GM23338 (cell line): ENCODE measurements around the gene UBN2. TPM values are rescaled to one million over a fixed set of nuclear protein-coding genes. Genes with fewer than 3 reads are reported as not detected.
"Not testable (repeated sequence)": the region's sequence is repeated elsewhere in the genome, so short reads cannot be mapped to it uniquely, and the experiment has no call there.

Source experiments
- ATAC-seq: fragments of 200-7000 bp; cut with Tn5 transposase; 3 replicates; pipeline ENCODE4 v1.9.1; 2020
- DNase-seq: peaks from one replicate; pipeline ENCODE4 v3.0.0-alpha.2; 2015; ENCODE audit warnings: low spot score
- H2AFZ ChIP-seq: fragments of 200-600 bp; sonication (generic); 2 replicates; pipeline ENCODE4 v1.8.0; 2016; ENCODE audit warnings: antibody characterized with exemption, mild to moderate bottlenecking, moderate library complexity
- H3F3A ChIP-seq: fragments of 200-600 bp; sonication (generic); replicated peaks from 2 replicates; pipeline ENCODE4 v1.8.0; 2017; ENCODE audit warnings: antibody characterized with exemption, mixed run types, low read depth
- H3K27ac ChIP-seq: fragments of 200-600 bp; sonication (generic); 2 replicates; pipeline ENCODE4 v1.6.1; 2016; ENCODE audit warnings: low read depth
- H3K27me3 ChIP-seq: fragments of 200-600 bp; sonication (generic); 2 replicates; pipeline ENCODE4 v1.8.0; 2016; ENCODE audit warnings: mild to moderate bottlenecking, mixed run types, moderate library complexity; ENCODE audit not compliant: insufficient read depth
- H3K36me3 ChIP-seq: fragments of 200-600 bp; sonication (generic); 2 replicates; pipeline ENCODE4 v1.8.0; 2016; ENCODE audit warnings: mild to moderate bottlenecking; ENCODE audit not compliant: insufficient read depth
- H3K4me1 ChIP-seq: fragments of 200-600 bp; sonication (generic); 2 replicates; pipeline ENCODE4 v1.8.0; 2016; ENCODE audit warnings: mild to moderate bottlenecking, moderate library complexity; ENCODE audit not compliant: insufficient read depth
- H3K4me2 ChIP-seq: fragments of 200-600 bp; sonication (generic); 2 replicates; pipeline ENCODE4 v1.7.1; 2017; ENCODE audit warnings: mixed run types
- H3K4me3 ChIP-seq: fragments of 200-600 bp; sonication (generic); 2 replicates; pipeline ENCODE4 v1.6.1; 2016; ENCODE audit warnings: mixed run types
- H3K79me2 ChIP-seq: fragments of 200-600 bp; sonication (generic); replicated peaks from 2 replicates; pipeline ENCODE4 v1.8.0; 2017; ENCODE audit warnings: mild to moderate bottlenecking; ENCODE audit not compliant: insufficient read depth
- H3K9me2 ChIP-seq: fragments of 200-600 bp; sonication (generic); 2 replicates; pipeline ENCODE4 v1.8.0; 2017; ENCODE audit not compliant: insufficient read depth
- H4K20me1 ChIP-seq: fragments of 200-600 bp; sonication (generic); replicated peaks from 2 replicates; pipeline ENCODE4 v1.8.0; 2017; ENCODE audit warnings: mild to moderate bottlenecking; ENCODE audit not compliant: insufficient read depth
- H3K27ac Mint-ChIP-seq: 2 replicates; pipeline ENCODE4 v1.8.0; 2020; ENCODE audit warnings: inconsistent platforms, mild to moderate bottlenecking, moderate library complexity, mixed read lengths
- H3K27me3 Mint-ChIP-seq: 3 replicates; pipeline ENCODE4 v1.8.0; 2022; ENCODE audit warnings: low read depth, mild to moderate bottlenecking, moderate library complexity, mixed read lengths, inconsistent platforms; ENCODE audit not compliant: insufficient read depth, poor library complexity
- H3K36me3 Mint-ChIP-seq: 3 replicates; pipeline ENCODE4 v1.8.0; 2021; ENCODE audit warnings: low read depth, mild to moderate bottlenecking, inconsistent platforms, moderate library complexity, mixed read lengths
- H3K4me1 Mint-ChIP-seq: 3 replicates; pipeline ENCODE4 v1.8.0; 2020; ENCODE audit warnings: mild to moderate bottlenecking, inconsistent platforms, mixed read lengths
- H3K4me3 Mint-ChIP-seq: 3 replicates; pipeline ENCODE4 v1.8.0; 2021; ENCODE audit warnings: moderate library complexity, mild to moderate bottlenecking, inconsistent platforms, mixed read lengths
- H3K9me3 Mint-ChIP-seq: 3 replicates; pipeline ENCODE4 v1.8.0; 2020; ENCODE audit warnings: moderate library complexity, mild to moderate bottlenecking, inconsistent platforms, mixed read lengths
- CTCF ChIP-seq, 2 experiments: fragments of 200-600 bp in 1 of 2; sonication (generic) in 1 of 2; conservative IDR thresholded peaks; 2 replicates each; pipeline versions ENCODE4 v1.5.1 to v1.6.1; 2016 to 2017; ENCODE audit warnings: antibody characterized with exemption in 2 of 2, low read depth in 2 of 2, mild to moderate bottlenecking in 2 of 2, moderate library complexity in 1 of 2
- EZH2 ChIP-seq: fragments of 200-600 bp; sonication (generic); IDR thresholded peaks from one replicate; pipeline ENCODE4 v1.8.0; 2017; ENCODE audit warnings: antibody characterized with exemption, mild to moderate bottlenecking, low read depth; ENCODE audit not compliant: unreplicated experiment
- NANOG ChIP-seq: IDR thresholded peaks from 2 replicates; pipeline ENCODE4 v1.6.1; 2016; ENCODE audit warnings: antibody characterized with exemption, borderline replicate concordance
- STAT1 ChIP-seq: IDR thresholded peaks from one replicate; pipeline ENCODE4 v1.6.1; 2016; ENCODE audit warnings: antibody characterized with exemption; ENCODE audit not compliant: unreplicated experiment
- ZNF331 ChIP-seq: fragments of 250-450 bp; sonication (Bioruptor Pico); IDR thresholded peaks from 2 replicates; pipeline ENCODE4 v1.5.0; 2020; ENCODE audit warnings: low read depth, mild to moderate bottlenecking, moderate library complexity
- polyA plus RNA-seq: library from polyadenylated mRNA; unstranded; fragments of >200 nt; fragmentation: Nextera tagmentation; extraction: Ambion mirVana; gene quantifications from 2 replicates; pipeline ENCODE4 v1.2.1, GENCODE V29; 2016
- total RNA-seq: library from RNA; depleted of rRNA; stranded (reverse); fragments of >200 nt; shearing (Covaris generic); gene quantifications from 2 replicates; pipeline ENCODE4 v1.2.3, GENCODE V29; 2014
- TF ChIP-seq, protein P1 (sequence below): fragments of 250-450 bp; sonication (Bioruptor Pico); IDR thresholded peaks from 2 replicates; pipeline ENCODE4 v1.5.0; 2020; ENCODE audit warnings: mild to moderate bottlenecking, moderate library complexity
- TF ChIP-seq, protein P2 (sequence below): IDR thresholded peaks from 2 replicates; pipeline ENCODE4 v1.6.1; 2016; ENCODE audit warnings: antibody characterized with exemption

The UBN2 gene
- total and polyA plus RNA-seq, 2 experiments from 2014 or later = 18.5 to 26.6 TPM

DNA sequence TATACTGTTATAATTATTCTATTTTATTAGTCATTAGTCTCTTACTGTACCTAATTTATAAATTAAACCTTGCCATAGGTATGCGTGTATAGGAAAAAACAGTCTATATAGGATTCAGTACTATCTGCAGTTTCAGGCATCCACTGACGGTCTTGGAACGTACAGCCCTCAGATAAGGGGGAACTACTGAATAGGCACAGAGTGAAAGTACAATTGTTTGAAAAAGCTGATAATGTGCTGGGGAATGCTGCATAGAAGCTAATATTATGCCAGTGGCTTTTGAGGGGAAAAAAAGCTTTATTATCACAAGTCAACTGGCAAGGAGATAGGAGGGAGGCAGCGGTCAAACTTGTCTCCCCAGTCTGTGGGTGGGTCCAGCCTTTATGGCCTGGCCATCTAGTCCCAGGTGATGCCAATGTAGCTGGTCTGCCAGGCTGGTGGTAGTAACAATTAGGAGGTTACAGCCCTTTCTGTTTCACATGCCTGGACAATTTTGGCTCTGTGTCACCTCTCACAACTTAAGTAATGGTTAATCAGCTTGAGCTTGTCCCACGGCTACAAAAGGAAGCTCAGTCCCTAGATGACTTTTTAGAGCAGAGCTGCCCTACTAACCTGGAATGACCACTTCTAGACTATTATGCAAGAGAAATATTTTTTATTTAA, 101.8 kb downstream of the UBN2 start (continued):
- TF ChIP-seq, protein P1, sequence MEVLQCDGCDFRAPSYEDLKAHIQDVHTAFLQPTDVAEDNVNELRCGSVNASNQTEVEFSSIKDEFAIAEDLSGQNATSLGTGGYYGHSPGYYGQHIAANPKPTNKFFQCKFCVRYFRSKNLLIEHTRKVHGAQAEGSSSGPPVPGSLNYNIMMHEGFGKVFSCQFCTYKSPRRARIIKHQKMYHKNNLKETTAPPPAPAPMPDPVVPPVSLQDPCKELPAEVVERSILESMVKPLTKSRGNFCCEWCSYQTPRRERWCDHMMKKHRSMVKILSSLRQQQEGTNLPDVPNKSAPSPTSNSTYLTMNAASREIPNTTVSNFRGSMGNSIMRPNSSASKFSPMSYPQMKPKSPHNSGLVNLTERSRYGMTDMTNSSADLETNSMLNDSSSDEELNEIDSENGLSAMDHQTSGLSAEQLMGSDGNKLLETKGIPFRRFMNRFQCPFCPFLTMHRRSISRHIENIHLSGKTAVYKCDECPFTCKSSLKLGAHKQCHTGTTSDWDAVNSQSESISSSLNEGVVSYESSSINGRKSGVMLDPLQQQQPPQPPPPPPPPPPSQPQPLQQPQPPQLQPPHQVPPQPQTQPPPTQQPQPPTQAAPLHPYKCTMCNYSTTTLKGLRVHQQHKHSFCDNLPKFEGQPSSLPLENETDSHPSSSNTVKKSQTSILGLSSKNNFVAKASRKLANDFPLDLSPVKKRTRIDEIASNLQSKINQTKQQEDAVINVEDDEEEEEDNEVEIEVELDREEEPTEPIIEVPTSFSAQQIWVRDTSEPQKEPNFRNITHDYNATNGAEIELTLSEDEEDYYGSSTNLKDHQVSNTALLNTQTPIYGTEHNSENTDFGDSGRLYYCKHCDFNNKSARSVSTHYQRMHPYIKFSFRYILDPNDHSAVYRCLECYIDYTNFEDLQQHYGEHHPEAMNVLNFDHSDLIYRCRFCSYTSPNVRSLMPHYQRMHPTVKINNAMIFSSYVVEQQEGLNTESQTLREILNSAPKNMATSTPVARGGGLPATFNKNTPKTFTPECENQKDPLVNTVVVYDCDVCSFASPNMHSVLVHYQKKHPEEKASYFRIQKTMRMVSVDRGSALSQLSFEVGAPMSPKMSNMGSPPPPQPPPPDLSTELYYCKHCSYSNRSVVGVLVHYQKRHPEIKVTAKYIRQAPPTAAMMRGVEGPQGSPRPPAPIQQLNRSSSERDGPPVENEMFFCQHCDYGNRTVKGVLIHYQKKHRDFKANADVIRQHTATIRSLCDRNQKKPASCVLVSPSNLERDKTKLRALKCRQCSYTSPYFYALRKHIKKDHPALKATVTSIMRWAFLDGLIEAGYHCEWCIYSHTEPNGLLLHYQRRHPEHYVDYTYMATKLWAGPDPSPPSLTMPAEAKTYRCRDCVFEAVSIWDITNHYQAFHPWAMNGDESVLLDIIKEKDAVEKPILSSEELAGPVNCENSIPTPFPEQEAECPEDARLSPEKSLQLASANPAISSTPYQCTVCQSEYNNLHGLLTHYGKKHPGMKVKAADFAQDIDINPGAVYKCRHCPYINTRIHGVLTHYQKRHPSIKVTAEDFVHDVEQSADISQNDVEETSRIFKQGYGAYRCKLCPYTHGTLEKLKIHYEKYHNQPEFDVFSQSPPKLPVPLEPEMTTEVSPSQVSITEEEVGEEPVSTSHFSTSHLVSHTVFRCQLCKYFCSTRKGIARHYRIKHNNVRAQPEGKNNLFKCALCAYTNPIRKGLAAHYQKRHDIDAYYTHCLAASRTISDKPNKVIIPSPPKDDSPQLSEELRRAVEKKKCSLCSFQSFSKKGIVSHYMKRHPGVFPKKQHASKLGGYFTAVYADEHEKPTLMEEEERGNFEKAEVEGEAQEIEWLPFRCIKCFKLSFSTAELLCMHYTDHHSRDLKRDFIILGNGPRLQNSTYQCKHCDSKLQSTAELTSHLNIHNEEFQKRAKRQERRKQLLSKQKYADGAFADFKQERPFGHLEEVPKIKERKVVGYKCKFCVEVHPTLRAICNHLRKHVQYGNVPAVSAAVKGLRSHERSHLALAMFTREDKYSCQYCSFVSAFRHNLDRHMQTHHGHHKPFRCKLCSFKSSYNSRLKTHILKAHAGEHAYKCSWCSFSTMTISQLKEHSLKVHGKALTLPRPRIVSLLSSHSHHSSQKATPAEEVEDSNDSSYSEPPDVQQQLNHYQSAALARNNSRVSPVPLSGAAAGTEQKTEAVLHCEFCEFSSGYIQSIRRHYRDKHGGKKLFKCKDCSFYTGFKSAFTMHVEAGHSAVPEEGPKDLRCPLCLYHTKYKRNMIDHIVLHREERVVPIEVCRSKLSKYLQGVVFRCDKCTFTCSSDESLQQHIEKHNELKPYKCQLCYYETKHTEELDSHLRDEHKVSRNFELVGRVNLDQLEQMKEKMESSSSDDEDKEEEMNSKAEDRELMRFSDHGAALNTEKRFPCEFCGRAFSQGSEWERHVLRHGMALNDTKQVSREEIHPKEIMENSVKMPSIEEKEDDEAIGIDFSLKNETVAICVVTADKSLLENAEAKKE (CRISPR knock-in tag) = no peak
- TF ChIP-seq STAT1 = no peak
- TF ChIP-seq NANOG = no peak
- no peak for TF ChIP-seq ZNF331 (CRISPR knock-in tag)
- TF ChIP-seq CTCF (conservative IDR thresholded peaks at IDR 0.05; ENCODE audit: low read depth in 2 of 2) = no peak
- TF ChIP-seq, protein P2, sequence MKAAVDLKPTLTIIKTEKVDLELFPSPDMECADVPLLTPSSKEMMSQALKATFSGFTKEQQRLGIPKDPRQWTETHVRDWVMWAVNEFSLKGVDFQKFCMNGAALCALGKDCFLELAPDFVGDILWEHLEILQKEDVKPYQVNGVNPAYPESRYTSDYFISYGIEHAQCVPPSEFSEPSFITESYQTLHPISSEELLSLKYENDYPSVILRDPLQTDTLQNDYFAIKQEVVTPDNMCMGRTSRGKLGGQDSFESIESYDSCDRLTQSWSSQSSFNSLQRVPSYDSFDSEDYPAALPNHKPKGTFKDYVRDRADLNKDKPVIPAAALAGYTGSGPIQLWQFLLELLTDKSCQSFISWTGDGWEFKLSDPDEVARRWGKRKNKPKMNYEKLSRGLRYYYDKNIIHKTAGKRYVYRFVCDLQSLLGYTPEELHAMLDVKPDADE = no peak
- TF ChIP-seq EZH2 = no peak

DNA sequence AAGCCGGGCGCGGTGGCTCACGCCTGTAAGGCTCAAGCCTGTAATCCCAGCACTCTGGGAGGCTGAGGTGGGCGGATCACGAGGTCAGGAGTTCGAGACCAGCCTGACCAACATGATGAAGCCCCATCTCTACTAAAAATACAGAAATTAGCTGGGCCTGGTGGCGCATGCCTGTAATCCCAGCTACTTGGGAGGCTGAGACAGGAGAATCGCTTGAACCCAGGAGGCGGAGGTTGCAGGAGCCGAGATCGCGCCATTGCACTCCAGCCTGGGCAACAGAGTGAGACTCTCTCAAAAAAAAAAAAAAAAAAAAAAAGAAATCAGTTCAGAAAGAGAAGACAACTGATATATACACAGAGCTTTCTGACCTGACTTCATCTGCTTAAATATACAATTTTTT, 102.4 kb downstream of the UBN2 start:
- not testable (repeated sequence) for DNase-seq, H3K27ac ChIP-seq, H3K4me2 ChIP-seq, H3K36me3 ChIP-seq, H3K27me3 ChIP-seq, ATAC-seq, H3F3A ChIP-seq, H3K79me2 ChIP-seq, H3K9me2 ChIP-seq, H3K4me1 Mint-ChIP-seq, H3K4me1 ChIP-seq, H3K27ac Mint-ChIP-seq, H4K20me1 ChIP-seq, H2AFZ ChIP-seq, H3K9me3 Mint-ChIP-seq, H3K27me3 Mint-ChIP-seq, H3K36me3 Mint-ChIP-seq, H3K4me3 Mint-ChIP-seq, H3K4me3 ChIP-seq
